Stomach (tissue), 4 donors: ENCODE results near the gene ZNF680.

ENCODE experiments used
- EP300 ChIP-seq: sonication (generic); formaldehyde crosslinking; IDR thresholded peaks from one replicate; pipeline ENCODE4 v1.6.1; 2017; ENCODE audit warnings: antibody characterized with exemption
- POLR2A ChIP-seq, 4 donors: fragments of 450-650 bp; IDR thresholded peaks; one replicate each; pipeline ENCODE4 v1.6.1; 2016; ENCODE audit warnings: antibody characterized with exemption in 4 of 4, control low read depth in 2 of 4, mild to moderate bottlenecking in 1 of 4, moderate library complexity in 1 of 4
- POLR2AphosphoS5 ChIP-seq, 3 donors: sonication (generic); formaldehyde crosslinking; IDR thresholded peaks; one replicate each; pipeline ENCODE4 v1.6.1; 2016; ENCODE audit warnings: antibody characterized with exemption in 3 of 3
- TF ChIP-seq, protein P1 (sequence below), 7 experiments: fragments of 450-650 bp in 4 of 7; fragments of 200-600 bp in 3 of 7; sonication (generic) in 3 of 7; IDR thresholded peaks; one replicate each; pipeline ENCODE4 v1.5.1; 2016 to 2019; ENCODE audit warnings: antibody characterized with exemption in 7 of 7, control low read depth in 2 of 7, mild to moderate bottlenecking in 1 of 7

DNA sequence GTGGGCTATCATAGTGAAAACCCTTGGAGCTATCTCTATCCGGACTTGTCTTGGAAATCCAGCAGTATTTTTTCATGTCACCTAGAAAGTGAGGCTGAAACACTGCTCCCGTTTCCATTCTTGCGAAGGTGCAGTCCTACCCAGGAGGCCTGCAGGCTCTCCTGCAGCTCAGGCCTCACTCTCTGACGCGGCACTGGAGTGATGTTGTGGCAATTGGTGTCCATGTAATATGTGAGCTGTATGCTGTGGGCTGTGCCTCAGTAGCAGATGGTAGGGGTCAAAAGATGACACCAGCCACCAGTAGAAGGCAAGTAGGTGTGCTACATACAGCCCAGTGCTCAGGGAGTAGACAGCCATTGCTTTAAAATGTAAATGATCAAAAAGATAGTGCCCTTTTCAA is 28.1 kb upstream of the ZNF680 start:
- TF ChIP-seq, protein P1, sequence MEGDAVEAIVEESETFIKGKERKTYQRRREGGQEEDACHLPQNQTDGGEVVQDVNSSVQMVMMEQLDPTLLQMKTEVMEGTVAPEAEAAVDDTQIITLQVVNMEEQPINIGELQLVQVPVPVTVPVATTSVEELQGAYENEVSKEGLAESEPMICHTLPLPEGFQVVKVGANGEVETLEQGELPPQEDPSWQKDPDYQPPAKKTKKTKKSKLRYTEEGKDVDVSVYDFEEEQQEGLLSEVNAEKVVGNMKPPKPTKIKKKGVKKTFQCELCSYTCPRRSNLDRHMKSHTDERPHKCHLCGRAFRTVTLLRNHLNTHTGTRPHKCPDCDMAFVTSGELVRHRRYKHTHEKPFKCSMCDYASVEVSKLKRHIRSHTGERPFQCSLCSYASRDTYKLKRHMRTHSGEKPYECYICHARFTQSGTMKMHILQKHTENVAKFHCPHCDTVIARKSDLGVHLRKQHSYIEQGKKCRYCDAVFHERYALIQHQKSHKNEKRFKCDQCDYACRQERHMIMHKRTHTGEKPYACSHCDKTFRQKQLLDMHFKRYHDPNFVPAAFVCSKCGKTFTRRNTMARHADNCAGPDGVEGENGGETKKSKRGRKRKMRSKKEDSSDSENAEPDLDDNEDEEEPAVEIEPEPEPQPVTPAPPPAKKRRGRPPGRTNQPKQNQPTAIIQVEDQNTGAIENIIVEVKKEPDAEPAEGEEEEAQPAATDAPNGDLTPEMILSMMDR (IDR thresholded peaks at IDR 0.05) = no peak
- TF ChIP-seq EP300 = no peak
- TF ChIP-seq POLR2AphosphoS5 (IDR thresholded peaks at IDR 0.05) = no peak
- TF ChIP-seq POLR2A (IDR thresholded peaks at IDR 0.05) = no peak
